Astrocyte (in vitro differentiated cells and primary cell): Measurements from ENCODE around the gene GLS. TPM values are rescaled to one million over a fixed set of nuclear protein-coding genes. Genes with fewer than 3 reads are reported as not detected.
A peak's percentile ranks its signal among the peaks of the same experiment; 100 is the strongest.
"Not testable (repeated sequence)": the region's sequence is repeated elsewhere in the genome, so short reads cannot be mapped to it uniquely, and the experiment has no call there.

ENCODE experiments used
- DNase-seq: peaks from one replicate; pipeline ENCODE4 v3.0.0-alpha.2; 2010; ENCODE audit warnings: low read depth
- FAIRE-seq: peaks from 2 replicates; lab custom pipeline; 2011; peaks lifted over from hg19 to GRCh38; lab: Jason Lieb, UNC
- H2AFZ ChIP-seq: 2 replicates; pipeline ENCODE4 v1.6.0; 2012; ENCODE audit warnings: low read depth, low read length, inconsistent platforms
- H3K27ac ChIP-seq: 2 replicates; pipeline ENCODE4 v1.5.1; 2011; ENCODE audit warnings: low read depth, low read length, inconsistent platforms
- H3K27me3 ChIP-seq: 2 replicates; pipeline ENCODE4 v1.6.0; 2011; ENCODE audit warnings: low read length, inconsistent platforms; ENCODE audit not compliant: insufficient read depth
- H3K36me3 ChIP-seq: 2 replicates; pipeline ENCODE4 v1.5.1; 2011; ENCODE audit warnings: low read length, inconsistent platforms; ENCODE audit not compliant: insufficient read depth
- H3K4me1 ChIP-seq: 2 replicates; pipeline ENCODE4 v1.5.1; 2011; ENCODE audit warnings: low read length, inconsistent platforms; ENCODE audit not compliant: insufficient read depth
- H3K4me2 ChIP-seq: 2 replicates; pipeline ENCODE4 v1.6.0; 2012; ENCODE audit warnings: low read length, inconsistent platforms
- H3K4me3 ChIP-seq: 2 replicates; pipeline ENCODE4 v1.5.1; 2011; ENCODE audit warnings: low read depth, mild to moderate bottlenecking, low read length, inconsistent platforms; ENCODE audit not compliant: insufficient read depth
- H3K79me2 ChIP-seq: 2 replicates; pipeline ENCODE4 v1.6.0; 2012; ENCODE audit warnings: mild to moderate bottlenecking, low read length, inconsistent platforms; ENCODE audit not compliant: insufficient read depth
- H3K9ac ChIP-seq: 2 replicates; pipeline ENCODE4 v1.6.0; 2012; ENCODE audit warnings: mild to moderate bottlenecking, low read length, inconsistent platforms
- H3K9me3 ChIP-seq: 2 replicates; pipeline ENCODE4 v1.5.1; 2012; ENCODE audit warnings: low read depth, mild to moderate bottlenecking, low read length, inconsistent platforms; ENCODE audit not compliant: insufficient read depth
- H4K20me1 ChIP-seq: 2 replicates; pipeline ENCODE4 v1.6.0; 2012; ENCODE audit warnings: low read length, inconsistent platforms; ENCODE audit not compliant: insufficient read depth
- H3K27ac Mint-ChIP-seq: one replicate; pipeline ENCODE4 v1.8.0; 2021; ENCODE audit warnings: mild to moderate bottlenecking, mixed read lengths; ENCODE audit not compliant: unreplicated experiment
- H3K27me3 Mint-ChIP-seq: one replicate; pipeline ENCODE4 v1.8.0; 2021; ENCODE audit warnings: low read depth, mixed read lengths; ENCODE audit not compliant: unreplicated experiment
- H3K36me3 Mint-ChIP-seq: one replicate; pipeline ENCODE4 v1.8.0; 2021; ENCODE audit warnings: low read depth, mixed read lengths; ENCODE audit not compliant: unreplicated experiment
- H3K4me1 Mint-ChIP-seq: one replicate; pipeline ENCODE4 v1.8.0; 2021; ENCODE audit warnings: low read depth, mixed read lengths; ENCODE audit not compliant: unreplicated experiment
- H3K4me3 Mint-ChIP-seq: one replicate; pipeline ENCODE4 v1.8.0; 2021; ENCODE audit warnings: mild to moderate bottlenecking, moderate library complexity, mixed read lengths; ENCODE audit not compliant: unreplicated experiment
- H3K9me3 Mint-ChIP-seq: one replicate; pipeline ENCODE4 v1.8.0; 2021; ENCODE audit warnings: mild to moderate bottlenecking, mixed read lengths; ENCODE audit not compliant: unreplicated experiment
- EZH2 ChIP-seq: IDR thresholded peaks from 2 replicates; pipeline ENCODE4 v1.6.1; 2012; ENCODE audit warnings: mild to moderate bottlenecking, low read length, inconsistent platforms; ENCODE audit not compliant: insufficient read depth
- total RNA-seq: library from RNA; stranded (reverse); gene quantifications from 2 replicates; pipeline ENCODE4 v1.2.1, GENCODE V29; 2021
- TF ChIP-seq, protein P1 (sequence below): IDR thresholded peaks from 2 replicates; pipeline ENCODE4 v1.5.1; 2011; ENCODE audit warnings: low read depth, mild to moderate bottlenecking, inconsistent platforms, low read length, moderate library complexity; ENCODE audit not compliant: insufficient read depth

The GLS gene
- total RNA-seq, 1 donor from 2014 or later: 189 TPM

DNA sequence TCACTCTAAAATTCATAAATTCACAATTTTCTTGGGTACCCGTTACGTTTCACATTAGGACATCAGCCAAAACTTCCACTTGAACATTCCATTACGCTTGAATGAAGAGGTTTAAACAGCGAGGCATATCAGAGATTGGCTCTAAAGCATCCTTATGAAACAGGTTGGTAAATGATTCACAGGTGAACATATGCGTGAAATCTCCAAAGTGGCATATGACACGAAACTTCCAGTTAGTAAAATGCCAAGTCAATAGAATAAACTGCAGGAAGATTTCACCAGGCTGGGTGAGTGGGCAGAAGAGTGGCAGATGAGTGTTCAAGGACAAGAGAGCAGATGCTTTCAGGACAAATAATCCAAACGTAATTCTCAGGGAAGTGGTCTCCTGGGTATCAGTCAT, 33.9 kb upstream of the GLS start:
- H4K20me1 ChIP-seq: no peaks in the 10 kb centered on the region
- H3K79me2 ChIP-seq: no peaks in the 10 kb centered on the region
- Mint-ChIP-seq H3K36me3 (no peaks in the 10 kb centered on the region), H3K4me3 (no peak overlapping the region), H3K9me3 (no peaks in the 10 kb centered on the region), H3K27ac (no peak overlapping the region), H3K4me1 (peaks cover 28% of the 10 kb centered on the region), H3K27me3 (no peaks in the 10 kb centered on the region)
- FAIRE-seq (no peak), DNase-seq (peak; percentile 57)
- H3K9me3 ChIP-seq: no peaks in the 10 kb centered on the region
- no peak overlapping the region for H3K9ac ChIP-seq
- no peak overlapping the region for H3K4me2 ChIP-seq
- H3K36me3 ChIP-seq: no peaks in the 10 kb centered on the region
- H3K27ac ChIP-seq: no peak overlapping the region
- no peak overlapping the region for H2AFZ ChIP-seq
- H3K4me1 ChIP-seq: peaks cover 24% of the 10 kb centered on the region
- H3K27me3 ChIP-seq: no peaks in the 10 kb centered on the region
- TF ChIP-seq, protein P1, sequence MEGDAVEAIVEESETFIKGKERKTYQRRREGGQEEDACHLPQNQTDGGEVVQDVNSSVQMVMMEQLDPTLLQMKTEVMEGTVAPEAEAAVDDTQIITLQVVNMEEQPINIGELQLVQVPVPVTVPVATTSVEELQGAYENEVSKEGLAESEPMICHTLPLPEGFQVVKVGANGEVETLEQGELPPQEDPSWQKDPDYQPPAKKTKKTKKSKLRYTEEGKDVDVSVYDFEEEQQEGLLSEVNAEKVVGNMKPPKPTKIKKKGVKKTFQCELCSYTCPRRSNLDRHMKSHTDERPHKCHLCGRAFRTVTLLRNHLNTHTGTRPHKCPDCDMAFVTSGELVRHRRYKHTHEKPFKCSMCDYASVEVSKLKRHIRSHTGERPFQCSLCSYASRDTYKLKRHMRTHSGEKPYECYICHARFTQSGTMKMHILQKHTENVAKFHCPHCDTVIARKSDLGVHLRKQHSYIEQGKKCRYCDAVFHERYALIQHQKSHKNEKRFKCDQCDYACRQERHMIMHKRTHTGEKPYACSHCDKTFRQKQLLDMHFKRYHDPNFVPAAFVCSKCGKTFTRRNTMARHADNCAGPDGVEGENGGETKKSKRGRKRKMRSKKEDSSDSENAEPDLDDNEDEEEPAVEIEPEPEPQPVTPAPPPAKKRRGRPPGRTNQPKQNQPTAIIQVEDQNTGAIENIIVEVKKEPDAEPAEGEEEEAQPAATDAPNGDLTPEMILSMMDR: no peak
- no peak for TF ChIP-seq EZH2
- no peak overlapping the region for H3K4me3 ChIP-seq

DNA sequence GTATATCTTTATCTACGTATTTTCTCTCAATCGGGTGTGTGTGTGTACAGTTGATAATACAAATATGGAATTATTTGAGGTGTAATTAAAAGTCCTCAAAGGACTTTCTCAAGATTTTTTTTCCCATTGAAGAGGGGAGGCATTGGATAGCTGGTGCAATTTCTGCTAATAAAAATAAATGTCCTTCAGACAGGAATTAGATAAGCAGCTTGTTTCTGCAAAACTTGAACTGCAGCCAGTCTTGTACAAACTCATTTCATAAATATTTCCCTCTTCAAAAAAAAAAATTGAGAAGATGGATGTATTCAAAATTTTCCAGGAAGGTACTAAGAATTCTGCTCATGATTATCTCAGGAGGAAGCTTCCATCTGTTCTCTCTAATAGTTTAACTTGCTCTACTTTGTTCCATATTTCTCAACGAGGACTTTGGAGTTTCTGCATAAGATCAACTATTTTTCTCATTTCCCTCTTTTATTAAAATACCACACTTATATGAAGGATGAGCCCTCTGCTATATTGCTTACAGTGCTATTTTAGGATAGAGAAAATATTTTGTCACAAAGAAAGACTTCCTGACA, 33.0 kb upstream of the GLS start:
- FAIRE-seq (peak; percentile 29), DNase-seq (peak; percentile 81)
- Histone ChIP-seq H3K9me3 (no peaks in the 10 kb centered on the region), H3K4me1 (peaks cover 24% of the 10 kb centered on the region), H3K4me3 (no peak overlapping the region), H3K9ac (no peak overlapping the region), H2AFZ (no peak overlapping the region), H3K27ac (no peak overlapping the region), H3K4me2 (peak overlapping the region; percentile 12), H4K20me1 (no peaks in the 10 kb centered on the region), H3K36me3 (no peaks in the 10 kb centered on the region), H3K79me2 (no peaks in the 10 kb centered on the region), H3K27me3 (no peaks in the 10 kb centered on the region)
- Mint-ChIP-seq H3K27ac (no peak overlapping the region), H3K27me3 (no peaks in the 10 kb centered on the region), H3K4me1 (peaks cover 20% of the 10 kb centered on the region), H3K9me3 (no peaks in the 10 kb centered on the region), H3K36me3 (no peaks in the 10 kb centered on the region), H3K4me3 (no peak overlapping the region)
- TF ChIP-seq EZH2: no peak
- TF ChIP-seq, protein P1: no peak

DNA sequence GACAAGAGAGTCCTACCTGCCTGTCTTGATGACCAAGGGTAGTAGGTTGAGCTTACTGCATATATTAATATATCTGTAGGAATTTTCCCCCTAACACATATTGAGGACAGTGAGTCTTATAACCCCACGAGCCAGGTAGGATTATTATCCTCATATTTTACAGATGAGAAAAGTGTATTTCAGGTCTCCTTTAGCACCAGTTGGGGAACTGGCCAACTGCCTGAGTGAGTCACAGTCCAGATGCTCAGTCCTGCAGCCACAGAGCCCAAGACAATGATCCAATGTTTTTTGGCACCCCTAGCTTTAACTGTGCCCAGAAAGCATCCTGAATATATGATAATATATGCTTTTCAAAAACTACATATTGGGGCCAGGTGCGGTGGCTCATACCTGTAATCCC, 30.8 kb upstream of the GLS start:
- Histone ChIP-seq H3K27ac (no peak overlapping the region), H3K79me2 (no peaks in the 10 kb centered on the region), H3K9me3 (no peaks in the 10 kb centered on the region), H3K4me3 (no peak overlapping the region), H3K4me1 (peaks cover 17% of the 10 kb centered on the region), H3K27me3 (no peaks in the 10 kb centered on the region), H4K20me1 (no peaks in the 10 kb centered on the region), H3K36me3 (no peaks in the 10 kb centered on the region), H3K9ac (no peak overlapping the region), H2AFZ (no peak overlapping the region), H3K4me2 (peak overlapping the region; percentile 9)
- FAIRE-seq (no peak), DNase-seq (peak; percentile 89)
- no peak overlapping the region for H3K4me3 Mint-ChIP-seq
- H3K4me1 Mint-ChIP-seq: peaks cover 17% of the 10 kb centered on the region
- H3K36me3 Mint-ChIP-seq: no peaks in the 10 kb centered on the region
- no peaks in the 10 kb centered on the region for H3K27me3 Mint-ChIP-seq
- H3K27ac Mint-ChIP-seq: peak overlapping the region; percentile 29
- no peaks in the 10 kb centered on the region for H3K9me3 Mint-ChIP-seq
- no peak for TF ChIP-seq EZH2
- TF ChIP-seq, protein P1: no peak

DNA sequence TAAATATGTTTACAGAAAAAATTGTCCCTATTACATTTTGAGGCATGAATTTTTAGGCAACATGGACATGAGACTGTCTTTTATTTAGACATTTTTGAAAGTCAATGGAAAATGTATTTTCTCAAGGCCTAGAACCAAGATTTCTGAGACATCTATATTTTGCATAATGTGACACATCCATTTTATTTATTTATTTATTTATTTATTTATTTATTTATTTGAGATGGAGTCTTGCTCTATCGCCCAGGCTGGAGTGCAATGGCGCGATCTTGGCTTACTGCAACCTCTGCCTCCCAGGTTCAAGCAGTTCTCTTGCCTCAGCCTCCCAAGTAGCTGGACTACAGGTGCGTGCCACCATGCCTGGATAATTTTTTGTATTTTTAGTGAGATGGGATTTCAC, 27.6 kb upstream of the GLS start:
- not testable (repeated sequence) for DNase-seq, H3K9me3 ChIP-seq, FAIRE-seq, H3K27me3 Mint-ChIP-seq, H3K27me3 ChIP-seq, H3K9ac ChIP-seq, H3K4me3 ChIP-seq, H3K4me3 Mint-ChIP-seq, H3K79me2 ChIP-seq, H2AFZ ChIP-seq, H3K4me2 ChIP-seq, H3K27ac Mint-ChIP-seq, H3K36me3 ChIP-seq, H3K36me3 Mint-ChIP-seq, H3K27ac ChIP-seq, H4K20me1 ChIP-seq, H3K9me3 Mint-ChIP-seq
- peaks cover 11% of the 10 kb centered on the region for H3K4me1 ChIP-seq
- H3K4me1 Mint-ChIP-seq: peaks cover 29% of the 10 kb centered on the region
